ENCODE results near the gene EXD3. TPM values are rescaled to one million over a fixed set of nuclear protein-coding genes. Genes with fewer than 3 reads are reported as not detected.

The EXD3 gene
- total and polyA plus RNA-seq, 2 of the 13 experiments (the other 11 are each of a cell fraction or from before 2014, with no cell fraction given), result 2.7 to 4.8 TPM

GRCh38 chr9:137454597-137455358 lies 31.8 kb upstream of the EXD3 start (continued):
- TF ChIP-seq, protein P1, sequence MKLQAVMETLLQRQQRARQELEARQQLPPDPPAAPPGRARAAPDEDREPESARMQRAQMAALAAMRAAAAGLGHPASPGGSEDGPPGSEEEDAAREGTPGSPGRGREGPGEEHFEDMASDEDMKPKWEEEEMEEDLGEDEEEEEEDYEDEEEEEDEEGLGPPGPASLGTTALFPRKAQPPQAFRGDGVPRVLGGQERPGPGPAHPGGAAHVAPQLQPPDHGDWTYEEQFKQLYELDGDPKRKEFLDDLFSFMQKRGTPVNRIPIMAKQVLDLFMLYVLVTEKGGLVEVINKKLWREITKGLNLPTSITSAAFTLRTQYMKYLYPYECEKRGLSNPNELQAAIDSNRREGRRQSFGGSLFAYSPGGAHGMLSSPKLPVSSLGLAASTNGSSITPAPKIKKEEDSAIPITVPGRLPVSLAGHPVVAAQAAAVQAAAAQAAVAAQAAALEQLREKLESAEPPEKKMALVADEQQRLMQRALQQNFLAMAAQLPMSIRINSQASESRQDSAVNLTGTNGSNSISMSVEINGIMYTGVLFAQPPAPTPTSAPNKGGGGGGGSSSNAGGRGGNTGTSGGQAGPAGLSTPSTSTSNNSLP (IDR thresholded peaks at IDR 0.05; ENCODE audit: low read depth, low read length), result no peak
- peak; percentile 86; the same call in 1 of the 2 replicates for TF ChIP-seq ZBTB10 (CRISPR knock-in tag; IDR thresholded peaks at IDR 0.05; ENCODE audit: borderline replicate concordance)
- peak; percentile 66; the same call in 1 of the 2 replicates for TF ChIP-seq MED13 (CRISPR knock-in tag; IDR thresholded peaks at IDR 0.05)
- TF ChIP-seq JUND (CRISPR knock-in tag; IDR thresholded peaks at IDR 0.05), result peak; percentile 74
- peak; percentile 55; the same call in 1 of the 2 replicates for TF ChIP-seq ZNF816 (CRISPR knock-in tag; IDR thresholded peaks at IDR 0.05; ENCODE audit: borderline replicate concordance)
- no peak for TF ChIP-seq AKNA (CRISPR knock-in tag; IDR thresholded peaks at IDR 0.05; ENCODE audit: borderline replicate concordance)
- peak; percentile 49; the same call in 1 of the 2 replicates for TF ChIP-seq SMAD9 (CRISPR knock-in tag; IDR thresholded peaks at IDR 0.05)
- TF ChIP-seq, protein P2, sequence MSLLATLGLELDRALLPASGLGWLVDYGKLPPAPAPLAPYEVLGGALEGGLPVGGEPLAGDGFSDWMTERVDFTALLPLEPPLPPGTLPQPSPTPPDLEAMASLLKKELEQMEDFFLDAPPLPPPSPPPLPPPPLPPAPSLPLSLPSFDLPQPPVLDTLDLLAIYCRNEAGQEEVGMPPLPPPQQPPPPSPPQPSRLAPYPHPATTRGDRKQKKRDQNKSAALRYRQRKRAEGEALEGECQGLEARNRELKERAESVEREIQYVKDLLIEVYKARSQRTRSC (CRISPR knock-in tag; IDR thresholded peaks at IDR 0.05; ENCODE audit: low read depth), result peak; percentile 83; the same call in 1 of the 2 replicates
- peak; percentile 95 for TF ChIP-seq SPEN (CRISPR knock-in tag; IDR thresholded peaks at IDR 0.05; ENCODE audit: low read depth)
- peak; percentile 93 for TF ChIP-seq BRF2 (CRISPR knock-in tag; IDR thresholded peaks at IDR 0.05)
- TF ChIP-seq TRIM22 (IDR thresholded peaks at IDR 0.05), result no peak
- peak; percentile 54; the same call in 1 of the 2 replicates for TF ChIP-seq GMEB1 (CRISPR knock-in tag; IDR thresholded peaks at IDR 0.05; ENCODE audit: borderline replicate concordance)
